NCI-H526 treated with DMSO at 0.1 percent for 48 hours (cell line): ENCODE measurements around the gene KLHL26.

ENCODE experiments used
- DNase-seq: peaks from one replicate; lab custom pipeline; 2025; lab: John Stamatoyannopoulos, UW

The KLHL26 gene

DNA sequence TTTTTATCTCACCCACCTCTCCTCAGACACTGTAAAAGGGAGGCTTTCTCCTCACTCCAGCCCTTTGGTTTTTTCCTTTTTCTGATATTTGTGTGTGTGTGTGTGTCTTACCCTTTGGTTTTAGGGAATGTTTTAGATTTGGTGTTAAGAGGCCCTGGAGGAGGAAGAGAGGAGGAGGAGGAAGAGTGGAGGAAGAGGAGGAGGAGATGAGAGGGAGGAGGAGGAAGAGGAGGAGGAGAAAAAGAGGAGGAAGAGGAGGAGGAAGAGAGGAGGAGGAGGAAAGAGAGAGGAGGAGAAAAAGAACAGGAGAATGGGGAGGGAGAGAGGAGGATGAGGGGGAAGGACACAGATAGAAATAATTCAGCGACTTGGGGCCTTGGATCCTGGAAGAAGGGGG is 10.5 kb downstream of the KLHL26 start:
- DNase-seq, result no peak

DNA sequence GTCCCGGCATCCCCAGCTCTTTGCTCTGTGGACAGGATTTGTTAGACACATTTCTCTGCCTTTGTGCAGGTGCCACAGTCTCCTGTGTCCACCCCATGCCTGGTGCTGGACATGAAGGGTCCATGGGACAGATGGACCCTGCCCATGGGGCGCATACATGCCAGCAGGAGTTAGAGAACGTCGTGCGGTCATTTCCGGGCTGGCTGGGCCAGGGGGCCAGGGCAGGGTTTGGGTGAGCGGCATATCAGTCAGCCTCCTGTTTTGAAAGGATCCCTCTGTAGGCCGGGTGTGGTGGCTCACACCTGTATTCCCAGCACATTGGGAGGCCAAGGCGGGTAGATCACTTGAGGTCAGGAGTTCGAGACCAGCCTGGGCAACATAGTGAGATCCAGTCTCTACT is 11.0 kb downstream of the KLHL26 start:
- DNase-seq, result no peak

DNA sequence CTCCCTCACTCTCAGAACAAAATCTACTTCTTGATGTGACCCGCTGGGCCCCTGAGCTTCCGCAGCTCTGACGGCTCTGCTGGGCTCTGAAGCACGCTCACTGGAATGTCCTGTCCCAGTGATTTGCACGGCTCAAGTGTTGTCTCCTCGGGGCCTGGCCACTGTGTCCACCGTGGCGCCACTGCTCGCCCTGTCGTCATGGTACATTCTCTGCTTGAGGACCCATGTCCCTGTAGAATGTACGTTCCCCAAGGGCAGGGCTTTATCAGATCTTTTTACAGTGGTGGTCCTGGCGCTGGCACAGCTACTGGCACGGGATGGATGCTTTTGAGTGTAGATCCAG is 12.1 kb downstream of the KLHL26 start:
- DNase-seq, result no peak

DNA sequence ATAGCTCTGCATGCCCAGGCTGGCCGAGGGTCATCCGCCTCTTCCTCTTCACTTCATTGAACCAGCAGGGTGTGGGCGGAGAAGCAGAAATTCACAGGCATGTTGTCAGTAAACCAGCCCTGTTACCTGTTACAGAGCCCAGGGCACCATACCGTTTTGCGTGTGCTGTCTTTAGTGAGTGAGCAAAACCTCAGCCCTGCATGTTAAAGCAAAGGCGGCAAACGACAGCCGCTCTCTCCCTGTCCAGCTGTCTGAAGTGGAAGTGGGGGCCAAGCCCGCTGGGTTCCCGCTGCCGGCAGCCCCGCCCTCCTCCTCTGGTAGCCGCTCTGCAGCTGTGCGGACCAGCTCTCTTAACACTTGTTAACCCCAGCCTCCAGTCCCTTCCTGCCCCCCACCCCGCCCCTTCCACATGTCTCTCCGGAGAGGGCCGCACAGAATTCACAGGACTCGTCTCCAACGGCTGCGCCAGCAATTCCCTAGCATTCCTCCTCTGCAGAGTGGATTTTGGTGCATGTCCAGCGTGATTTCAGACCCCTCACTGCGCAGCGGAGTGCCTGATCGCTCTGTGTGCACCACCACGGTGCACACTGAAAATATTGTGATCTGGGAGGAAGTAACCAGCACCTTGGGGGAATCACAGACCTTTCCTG is 12.7 kb downstream of the KLHL26 start:
- no peak for DNase-seq

DNA sequence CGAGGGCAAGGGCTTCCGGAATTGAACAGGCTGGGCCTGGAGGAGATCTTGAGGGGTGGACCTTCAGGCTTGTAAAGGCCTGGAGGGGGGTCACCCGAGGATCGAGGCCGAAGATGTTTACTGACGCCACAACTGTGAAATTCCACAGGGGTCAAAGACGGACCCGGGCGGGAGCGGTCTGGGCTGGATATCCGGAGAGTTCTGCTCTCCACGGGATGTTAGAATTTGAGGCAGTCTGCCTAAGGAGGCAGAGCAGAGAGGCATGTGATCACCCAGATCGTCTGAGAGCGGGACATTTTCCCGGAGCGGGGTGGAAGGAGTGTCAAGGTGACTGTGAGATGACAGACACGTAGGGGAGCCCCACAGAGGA is 13.2 kb downstream of the KLHL26 start:
- no peak for DNase-seq

DNA sequence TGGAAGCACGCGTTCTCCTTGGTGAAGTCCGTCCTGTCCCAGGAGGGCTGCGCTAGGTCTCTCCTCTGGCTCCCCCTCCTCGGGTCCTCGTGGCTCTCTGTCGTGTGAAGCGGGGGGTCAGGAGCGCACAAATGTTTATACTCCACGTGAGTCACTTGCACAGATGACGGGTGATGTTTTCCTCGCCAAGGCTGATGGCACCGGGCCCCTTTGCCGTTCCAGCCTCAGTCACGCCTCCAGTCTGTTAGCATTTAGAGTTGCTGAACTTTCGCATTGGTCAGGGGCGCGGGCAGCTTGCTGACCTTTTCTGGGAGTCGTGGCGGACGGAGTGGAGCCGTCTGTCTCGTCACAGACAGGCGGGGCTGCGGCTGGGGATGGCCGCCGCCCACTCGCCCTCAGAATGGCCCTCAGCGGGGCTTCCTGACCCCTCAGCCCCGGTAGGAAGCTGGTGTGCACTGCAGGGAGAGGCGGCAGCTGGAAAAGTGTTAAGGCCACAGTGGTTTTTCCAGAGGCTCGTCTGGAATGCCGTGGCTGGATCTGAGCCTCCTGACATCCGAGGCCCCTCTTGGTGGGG is 13.7 kb downstream of the KLHL26 start:
- DNase-seq, result no peak

DNA sequence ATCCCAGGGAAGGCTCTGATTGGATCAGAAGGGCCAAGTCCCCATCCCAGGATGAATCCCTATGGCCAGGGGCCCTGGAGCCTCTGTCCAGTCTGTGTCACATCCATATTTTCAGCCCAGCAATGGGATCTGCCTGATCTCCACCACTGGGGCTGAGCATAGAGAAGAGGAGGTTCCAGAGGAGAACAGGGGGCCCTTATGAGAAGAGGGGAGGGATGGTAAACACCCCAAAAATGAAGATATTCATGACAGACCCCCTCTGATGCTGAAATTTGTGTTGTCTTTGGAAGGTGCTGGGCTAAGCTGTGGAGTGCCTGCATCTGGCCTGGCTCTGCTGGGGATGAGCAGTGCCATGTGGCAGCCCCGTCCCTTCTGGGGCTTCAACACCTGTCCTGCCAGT is 14.5 kb downstream of the KLHL26 start:
- DNase-seq, result no peak

DNA sequence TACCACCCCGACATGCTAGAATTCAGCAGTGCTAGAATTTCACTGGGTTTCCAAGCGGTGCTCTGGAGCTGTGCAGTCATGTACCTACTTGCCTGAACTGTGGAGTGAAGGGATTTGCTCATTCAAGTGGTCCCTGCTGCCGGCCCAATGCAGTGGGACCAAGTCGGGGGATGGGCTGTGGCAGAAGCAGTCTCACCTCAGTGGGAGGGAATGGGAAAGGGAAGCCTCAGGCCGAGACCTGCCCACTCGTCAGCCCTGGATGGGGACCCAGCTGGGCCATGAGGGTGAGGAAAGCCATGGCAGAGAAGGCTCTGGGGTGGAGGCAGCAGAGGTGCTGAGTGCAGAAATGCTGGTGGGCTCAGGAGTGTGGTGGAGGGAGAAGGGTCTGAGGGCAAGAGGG is 14.9 kb downstream of the KLHL26 start:
- no peak for DNase-seq

DNA sequence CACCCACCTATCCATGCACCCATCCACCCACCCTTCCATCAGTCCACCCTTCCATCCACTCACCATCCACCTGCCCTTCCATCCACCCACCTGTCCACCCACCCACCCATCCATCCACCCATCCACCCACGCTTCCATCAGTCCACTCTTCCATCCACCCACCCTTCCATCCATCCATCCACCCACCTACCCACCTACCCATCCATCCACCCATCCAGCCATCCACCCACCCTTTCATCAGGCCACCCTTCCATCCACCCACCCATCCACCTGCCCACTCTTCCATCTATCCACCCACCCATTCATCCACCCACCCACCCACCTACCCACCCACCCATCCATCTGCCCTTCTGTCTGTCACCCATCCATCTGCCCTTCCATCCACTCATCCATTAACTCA is 17.0 kb downstream of the KLHL26 start:
- DNase-seq, result no peak

DNA sequence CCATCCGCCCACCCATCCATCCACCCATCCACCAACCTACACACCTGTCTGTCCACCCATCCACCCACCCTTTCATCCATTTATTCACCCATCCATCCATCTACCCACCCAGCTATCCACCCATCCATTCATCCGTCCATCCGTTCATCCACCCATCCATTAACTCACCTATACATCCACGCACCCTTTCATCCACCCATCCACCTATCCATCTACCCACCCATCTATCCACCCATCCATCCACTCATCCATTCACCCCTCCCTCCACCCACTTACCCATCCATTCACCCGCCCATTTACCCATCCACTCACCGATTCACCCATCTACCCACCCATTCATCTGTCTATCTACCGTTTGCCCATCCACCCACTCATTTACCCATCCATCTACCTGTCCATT is 17.6 kb downstream of the KLHL26 start:
- DNase-seq, result no peak

DNA sequence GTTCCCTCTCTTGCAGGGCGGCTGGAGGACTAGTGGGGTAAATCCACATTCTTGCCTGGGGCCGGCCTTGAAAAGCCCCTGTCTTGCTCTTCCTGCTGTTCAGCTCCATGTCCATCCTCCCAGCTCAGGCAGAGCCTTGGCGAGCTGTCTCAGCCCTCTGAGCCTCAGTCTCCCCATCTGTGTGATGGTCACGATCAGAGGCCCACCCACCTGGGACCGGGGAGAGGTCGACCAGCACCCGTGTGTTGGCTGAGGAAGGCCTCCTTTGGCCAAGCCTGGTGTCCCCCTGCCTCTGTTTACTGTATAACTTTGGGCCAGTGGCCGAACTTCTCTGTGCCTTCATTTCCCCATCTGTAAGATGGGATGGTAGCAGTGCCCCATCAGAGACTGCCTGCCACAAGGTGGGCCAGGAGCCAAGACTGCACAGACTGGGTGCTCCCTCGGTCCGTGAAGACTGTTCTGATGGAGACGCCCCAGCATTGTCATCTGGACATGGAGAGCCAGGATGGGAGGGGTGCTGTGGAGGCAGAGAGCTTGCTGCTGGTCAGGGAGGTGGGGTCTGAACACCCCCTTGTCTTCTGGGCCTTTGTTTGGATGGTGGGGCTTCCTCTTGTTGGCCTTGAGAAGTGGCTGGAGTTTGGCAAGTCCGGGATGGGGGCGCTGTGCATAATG is 18.5 kb downstream of the KLHL26 start:
- no peak for DNase-seq

DNA sequence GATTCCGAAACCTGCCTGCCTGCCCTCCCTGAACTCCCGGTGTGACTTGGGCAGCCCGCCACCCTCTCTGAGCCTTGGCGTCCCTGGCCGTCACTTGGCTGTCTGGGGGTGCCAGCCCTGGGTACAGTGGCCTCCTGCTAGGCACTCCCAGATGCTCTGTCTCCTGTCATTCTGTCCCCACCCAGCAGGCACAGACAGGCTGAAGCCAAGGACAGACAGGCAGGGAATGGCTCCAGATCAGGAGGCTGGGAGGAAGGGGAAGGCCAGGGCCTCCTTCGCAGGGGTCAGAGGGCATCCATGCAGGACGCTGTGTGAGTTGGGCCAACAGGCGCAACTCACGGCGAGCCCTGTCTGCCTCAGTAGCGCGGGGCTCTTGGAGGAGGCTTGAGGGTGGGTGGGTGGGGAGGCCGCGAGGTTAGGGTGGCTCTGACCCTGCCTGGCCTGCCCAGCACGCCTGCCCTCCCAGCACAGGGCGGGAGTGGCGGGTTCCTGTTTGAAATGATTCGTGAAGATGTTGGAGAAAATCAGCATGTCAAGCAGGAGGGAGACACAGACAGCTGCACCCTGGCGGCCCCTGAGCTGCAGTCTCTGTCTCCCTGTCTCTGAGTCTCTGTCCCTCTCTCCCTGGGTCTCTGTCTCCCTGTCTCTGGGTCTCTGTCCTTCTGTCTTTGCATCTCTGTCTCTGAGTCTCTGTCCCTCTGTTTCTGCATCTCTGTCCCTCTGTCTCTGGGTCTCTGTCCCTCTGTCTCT is 19.7 kb downstream of the KLHL26 start:
- no peak for DNase-seq

DNA sequence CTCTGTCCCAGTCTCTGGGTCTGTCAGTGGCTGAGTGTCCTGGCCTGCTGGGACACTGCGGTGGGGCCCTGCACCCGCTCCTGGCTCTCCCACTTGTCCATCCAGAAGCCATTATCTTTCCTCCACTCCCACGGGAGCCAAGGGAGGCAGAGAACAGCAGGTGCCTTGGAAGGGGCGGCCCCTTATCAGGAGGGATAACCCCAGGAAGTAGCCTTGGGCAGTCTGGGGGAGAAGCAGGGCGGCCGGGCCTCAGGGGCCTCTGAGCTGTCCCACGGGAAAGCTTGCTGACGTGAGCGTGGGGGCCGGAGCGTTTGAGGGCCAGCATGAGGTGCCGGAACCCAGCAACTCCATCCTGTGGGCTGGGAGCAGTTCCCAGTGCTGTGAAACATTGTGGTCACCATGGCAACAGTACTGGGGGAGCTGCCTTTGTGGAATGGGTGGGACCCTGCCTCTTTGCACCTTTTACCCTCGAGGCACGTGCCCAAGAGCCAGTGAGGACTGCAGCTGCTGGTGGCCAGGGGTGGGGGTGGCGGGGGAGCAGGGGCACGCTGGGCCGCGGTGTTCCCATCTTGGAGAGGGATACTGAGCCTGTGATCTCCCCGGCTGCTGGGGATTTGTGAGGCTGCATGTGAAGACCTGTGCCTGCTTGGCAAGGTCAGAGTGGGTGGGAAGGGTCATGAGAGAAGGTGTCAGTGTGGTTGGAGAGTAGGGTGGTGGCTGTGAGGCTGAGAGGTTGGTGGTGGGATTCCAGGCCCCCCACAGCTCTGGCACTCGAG is 20.9 kb downstream of the KLHL26 start:
- DNase-seq, result no peak

DNA sequence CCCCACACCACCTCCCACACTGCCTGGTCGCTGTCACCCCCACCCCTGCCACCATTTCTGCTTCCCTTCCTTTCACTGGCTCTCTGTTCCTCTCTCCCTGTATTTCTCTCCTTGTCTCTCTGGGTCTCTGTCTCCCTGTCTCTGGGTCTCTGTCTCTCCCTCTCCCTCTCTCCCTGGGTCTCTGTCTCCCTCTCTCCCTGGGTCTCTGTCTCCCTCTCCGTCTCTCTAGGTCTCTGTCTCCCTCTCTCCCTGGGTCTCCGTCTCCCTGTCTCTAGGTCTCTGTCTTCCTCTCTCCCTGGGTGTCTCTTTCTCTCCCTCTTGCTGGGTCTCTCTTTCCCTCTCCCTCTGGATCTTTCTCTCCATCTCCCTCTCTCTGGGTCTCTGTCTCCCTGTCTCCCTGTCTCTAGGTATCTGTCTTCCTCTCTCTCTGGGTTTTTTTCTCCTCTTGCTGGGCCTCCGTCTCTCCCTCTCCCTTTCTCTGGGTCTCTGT is 21.6 kb downstream of the KLHL26 start:
- no peak for DNase-seq

DNA sequence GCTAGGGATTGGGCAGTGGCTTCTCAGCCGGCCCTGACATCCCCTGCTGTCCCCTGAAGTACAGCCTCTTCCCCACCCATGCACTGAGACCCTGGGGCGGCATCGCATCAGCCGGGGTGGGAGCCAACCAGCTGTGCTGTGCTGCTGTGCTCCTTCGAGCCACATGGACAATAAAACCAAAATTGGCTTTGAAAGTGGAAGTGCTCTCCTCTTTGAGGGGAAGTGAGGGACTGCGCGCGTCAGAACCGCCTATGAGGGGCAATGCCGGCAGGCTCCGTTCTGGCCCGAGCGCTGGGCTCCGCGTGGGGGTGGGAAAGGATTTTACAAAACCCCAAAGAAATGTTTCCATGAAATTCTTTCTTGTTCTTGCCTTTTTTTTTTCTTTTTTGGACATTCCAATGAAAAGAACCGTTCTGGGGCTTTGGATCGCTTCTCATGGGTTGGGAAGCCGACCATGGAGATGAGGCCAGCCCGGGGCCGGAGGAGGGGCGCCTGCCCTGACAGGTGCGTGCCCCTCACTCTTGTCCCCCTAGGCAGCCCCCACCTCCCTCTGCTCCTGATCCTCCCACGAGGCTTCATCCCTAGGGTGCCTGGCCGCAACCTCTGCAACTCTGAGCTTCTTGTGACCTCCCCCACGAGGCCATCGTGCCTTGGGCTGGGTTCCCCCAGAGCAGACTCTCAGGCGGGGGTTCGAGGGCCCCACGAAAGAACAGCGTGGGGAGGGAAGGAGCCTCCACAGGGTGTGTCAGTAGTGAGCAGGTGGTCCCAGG is 22.6 kb downstream of the KLHL26 start:
- no peak for DNase-seq

DNA sequence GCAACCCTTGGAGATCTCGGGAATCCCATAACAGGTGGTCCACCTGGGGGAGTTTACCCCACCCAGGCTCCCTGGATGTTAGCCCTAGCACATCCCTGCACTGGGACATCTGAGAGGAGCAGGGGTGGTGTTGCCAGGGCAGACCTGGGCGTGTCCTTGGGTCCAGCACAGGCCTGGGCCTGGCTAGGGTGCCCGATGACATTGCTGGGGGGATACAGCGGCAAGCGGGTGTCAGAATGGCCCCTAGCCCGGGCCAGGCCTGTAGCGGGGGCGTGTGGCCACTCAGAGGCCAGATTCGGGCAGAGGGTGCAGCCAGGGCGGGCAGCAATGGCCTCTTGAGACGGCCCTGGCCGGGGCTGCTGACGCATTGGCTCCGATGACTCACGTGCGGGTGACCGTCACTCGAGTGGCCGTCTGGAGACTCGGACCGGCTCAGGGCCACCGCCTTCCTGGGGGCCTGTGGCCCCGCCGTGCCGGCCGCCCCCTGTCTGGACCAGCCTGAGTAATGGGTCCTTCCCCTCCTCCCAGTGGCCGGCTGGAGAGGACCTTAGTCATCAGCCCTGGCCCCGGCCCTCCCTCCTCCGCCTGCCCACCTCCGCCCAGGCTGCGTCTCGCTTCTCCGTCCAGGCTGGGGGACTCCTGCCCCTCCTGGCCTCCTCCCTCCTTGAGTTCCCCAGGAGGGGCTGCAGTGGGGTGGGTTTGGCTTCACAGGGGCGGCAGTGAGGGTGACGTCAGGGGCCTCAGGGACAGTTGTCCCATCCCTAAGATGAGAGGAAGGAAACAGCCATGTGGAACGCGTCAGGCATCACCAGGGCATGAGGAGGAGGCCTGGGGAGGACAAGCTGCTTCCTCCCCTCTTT is 23.5 kb downstream of the KLHL26 start:
- no peak for DNase-seq

DNA sequence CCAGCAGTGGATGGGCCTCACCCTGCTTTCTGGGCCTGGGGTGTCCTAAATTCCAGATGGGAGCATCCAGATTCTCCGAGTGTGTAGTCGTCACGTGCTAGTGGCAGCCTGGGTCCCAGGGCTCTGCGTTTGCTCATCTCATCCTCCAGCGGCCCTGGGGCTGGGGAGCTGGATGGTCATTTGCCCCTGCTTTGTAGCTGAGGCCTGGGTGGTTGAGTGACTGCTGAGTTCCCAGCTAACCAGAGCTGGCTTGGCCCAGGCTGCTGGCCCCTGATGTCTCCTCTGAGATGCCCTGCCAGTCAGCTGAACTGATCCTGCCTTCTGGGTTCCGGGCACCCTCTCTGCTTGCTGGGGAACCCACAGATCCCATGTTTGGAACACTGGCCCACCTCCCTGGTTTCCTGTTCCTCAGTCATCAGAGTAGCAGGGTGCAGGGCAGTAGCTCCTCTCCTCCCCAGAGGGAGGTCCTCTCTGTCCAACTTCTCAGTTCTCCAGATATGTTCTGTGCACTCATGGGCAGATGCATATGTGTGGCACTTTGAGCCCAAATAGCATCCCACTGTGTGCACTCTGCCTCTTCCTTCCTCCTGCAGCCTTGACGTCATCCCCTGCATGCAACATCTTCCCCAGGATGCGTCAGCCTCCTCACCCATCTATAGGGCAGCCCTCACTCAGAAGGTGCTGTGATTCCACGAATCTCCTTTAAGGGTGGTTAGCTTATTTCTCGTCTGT is 24.3 kb downstream of the KLHL26 start:
- no peak for DNase-seq

DNA sequence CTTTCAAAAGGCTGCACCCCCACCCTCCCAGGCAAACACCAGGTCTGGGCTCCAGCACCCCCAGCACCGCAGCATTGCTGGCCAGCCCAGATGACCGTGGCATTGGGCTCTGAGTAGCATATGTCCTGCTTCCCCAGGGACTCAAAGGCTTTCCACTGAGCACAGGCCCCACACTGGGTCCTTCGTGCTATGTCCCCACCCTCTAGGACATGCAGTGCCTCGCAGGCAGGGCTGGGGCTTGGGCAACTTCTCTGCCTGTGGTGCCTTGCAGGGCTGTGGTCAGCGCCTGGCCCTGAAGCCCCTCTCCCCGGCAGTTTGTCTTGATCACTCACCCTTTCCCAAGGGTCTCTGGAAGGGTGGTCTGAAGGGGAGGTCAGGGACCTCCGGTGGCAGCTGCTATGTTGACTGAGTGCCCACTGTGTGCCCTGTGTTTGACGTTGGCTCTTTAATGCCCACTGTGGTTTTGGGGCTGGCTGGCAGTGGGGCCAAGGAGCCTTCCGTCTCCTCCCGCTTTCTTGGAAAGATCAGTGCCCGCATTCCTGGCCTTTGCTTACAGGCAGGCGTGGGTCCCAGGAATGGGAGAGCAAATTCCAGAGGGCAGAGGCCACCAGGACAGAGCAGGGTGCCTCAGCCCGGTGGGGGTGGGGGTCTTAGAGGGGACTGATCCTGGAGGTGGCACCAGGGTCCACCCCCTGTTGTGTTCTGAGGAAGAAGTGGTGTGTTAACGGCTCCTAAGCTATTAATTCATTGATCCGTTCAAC is 26.3 kb downstream of the KLHL26 start:
- DNase-seq, result no peak

DNA sequence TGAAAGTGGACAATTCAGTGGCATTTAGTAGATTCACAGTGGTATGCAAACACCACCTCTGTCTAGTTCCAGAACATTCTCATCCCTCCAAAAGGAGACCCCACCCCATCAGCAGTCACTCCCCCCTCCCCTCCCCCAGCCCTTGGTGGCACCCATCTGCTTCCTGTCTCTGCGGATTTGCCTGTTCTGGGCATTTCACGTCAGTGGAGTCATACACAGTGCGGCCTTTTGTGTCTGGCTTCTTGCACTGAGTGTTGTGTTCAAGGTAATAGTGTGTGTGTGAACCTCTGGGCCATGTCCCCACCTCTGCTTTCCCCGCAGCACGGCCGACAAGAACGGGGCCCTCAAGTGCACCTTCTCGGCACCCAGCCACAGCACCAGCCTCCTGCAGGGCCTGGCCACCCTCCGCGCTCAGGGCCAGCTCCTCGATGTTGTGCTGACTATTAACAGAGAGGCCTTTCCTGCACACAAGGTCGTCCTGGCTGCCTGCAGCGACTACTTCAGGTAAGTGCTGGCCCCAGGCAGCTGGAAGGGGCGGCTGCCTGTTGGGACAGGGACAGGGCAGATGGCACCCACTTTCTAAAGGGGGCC is 27.2 kb downstream of the KLHL26 start:
- no peak for DNase-seq
